RWPE1 (cell line): ENCODE results near the gene PANX2.
"Not testable (repeated sequence)": the region's sequence is repeated elsewhere in the genome, so short reads cannot be mapped to it uniquely, and the experiment has no call there.

Experiments used
- CTCF ChIA-PET: fragments of 350-600 bp; sonication (Branson Sonifier 250); formaldehyde crosslinking; extraction: SDS; loops from one replicate; lab custom pipeline; 2021; lab: Yijun Ruan, JAX
- POLR2A ChIA-PET: fragments of 400-600 bp; formaldehyde crosslinking; extraction: SDS; loops from one replicate; lab custom pipeline; 2020; ENCODE audit warnings: antibody characterized with exemption; ENCODE audit not compliant: low non-redundant PET; lab: Yijun Ruan, JAX
- DNase-seq: peaks from one replicate; pipeline ENCODE4 v3.0.0; 2012; ENCODE audit warnings: low spot score
- H3K27ac ChIP-seq: fragments of 450-650 bp; 2 replicates; pipeline ENCODE4 v1.5.1; 2017
- TF ChIP-seq, protein P1 (sequence below): fragments of 450-650 bp; conservative IDR thresholded peaks from 2 replicates; pipeline ENCODE4 v1.5.1; 2017; ENCODE audit warnings: low read depth, mild to moderate bottlenecking

The PANX2 gene

DNA sequence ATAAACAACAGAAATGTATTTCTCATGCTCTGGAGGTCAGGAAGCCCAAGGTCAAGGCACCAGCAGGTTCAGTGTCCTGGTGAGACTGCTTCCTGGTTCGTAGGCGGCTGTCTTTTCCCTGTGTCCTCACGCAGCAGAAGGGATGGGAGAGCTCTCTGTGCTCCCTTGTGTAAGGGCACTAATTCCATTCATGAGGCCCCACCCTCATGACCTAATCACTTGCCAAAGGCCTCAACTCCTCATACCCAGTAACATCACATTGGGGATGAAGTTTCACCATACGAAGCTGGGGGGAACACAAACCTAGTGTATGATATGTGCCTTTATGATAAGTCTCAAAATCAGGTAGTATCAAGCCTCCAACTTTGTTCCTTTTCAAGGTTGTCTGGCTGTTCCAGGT is 38.6 kb upstream of the PANX2 start:
- no peak overlapping the region for H3K27ac ChIP-seq
- DNase-seq = no peak
- POLR2A ChIA-PET = no interaction called here
- TF ChIP-seq, protein P1, sequence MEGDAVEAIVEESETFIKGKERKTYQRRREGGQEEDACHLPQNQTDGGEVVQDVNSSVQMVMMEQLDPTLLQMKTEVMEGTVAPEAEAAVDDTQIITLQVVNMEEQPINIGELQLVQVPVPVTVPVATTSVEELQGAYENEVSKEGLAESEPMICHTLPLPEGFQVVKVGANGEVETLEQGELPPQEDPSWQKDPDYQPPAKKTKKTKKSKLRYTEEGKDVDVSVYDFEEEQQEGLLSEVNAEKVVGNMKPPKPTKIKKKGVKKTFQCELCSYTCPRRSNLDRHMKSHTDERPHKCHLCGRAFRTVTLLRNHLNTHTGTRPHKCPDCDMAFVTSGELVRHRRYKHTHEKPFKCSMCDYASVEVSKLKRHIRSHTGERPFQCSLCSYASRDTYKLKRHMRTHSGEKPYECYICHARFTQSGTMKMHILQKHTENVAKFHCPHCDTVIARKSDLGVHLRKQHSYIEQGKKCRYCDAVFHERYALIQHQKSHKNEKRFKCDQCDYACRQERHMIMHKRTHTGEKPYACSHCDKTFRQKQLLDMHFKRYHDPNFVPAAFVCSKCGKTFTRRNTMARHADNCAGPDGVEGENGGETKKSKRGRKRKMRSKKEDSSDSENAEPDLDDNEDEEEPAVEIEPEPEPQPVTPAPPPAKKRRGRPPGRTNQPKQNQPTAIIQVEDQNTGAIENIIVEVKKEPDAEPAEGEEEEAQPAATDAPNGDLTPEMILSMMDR = no peak
- CTCF ChIA-PET = no interaction called here

DNA sequence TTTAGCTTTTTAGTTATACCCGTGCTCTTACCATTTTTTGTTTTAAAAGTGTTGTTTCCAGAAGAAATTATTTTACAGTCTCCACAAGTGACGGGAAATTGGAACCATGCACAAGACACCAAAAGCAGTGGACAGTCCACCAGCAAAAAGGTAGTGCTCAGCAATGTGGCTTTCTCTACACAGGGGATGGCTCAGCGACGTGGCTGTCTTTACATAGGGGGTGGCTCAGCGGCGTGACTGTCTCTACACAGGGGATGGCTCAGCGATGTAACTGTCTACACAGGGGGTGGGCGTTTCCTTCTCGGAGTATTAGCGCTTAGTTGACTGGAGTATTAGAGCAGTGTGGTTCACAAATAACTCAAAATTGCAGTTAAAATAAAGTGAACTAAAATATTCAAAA is 36.0 kb upstream of the PANX2 start:
- no peak overlapping the region for H3K27ac ChIP-seq
- TF ChIP-seq, protein P1 = no peak
- ChIA-PET CTCF (no interaction called here), POLR2A (no interaction called here)
- no peak for DNase-seq

DNA sequence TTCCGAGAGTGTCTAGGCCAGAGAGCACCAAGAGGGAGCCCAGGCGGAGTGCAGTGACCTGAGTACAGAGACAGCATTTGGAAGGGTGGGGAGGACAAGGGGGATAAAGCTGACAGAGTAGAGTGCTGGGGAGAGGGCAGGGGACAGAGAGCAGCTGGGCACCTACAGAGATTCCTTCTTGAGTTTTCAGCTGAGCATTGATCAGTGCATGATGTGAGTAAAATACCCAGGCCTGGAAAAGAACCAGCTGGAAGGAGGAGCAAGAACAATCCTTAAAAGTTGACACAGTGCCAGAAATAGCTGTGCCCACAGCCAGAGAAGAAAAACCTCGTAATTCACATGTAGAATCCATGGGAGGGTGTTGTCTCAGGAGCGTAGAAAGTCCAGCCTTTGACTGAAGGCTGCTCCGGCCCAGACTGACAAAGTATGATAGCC is 33.9 kb upstream of the PANX2 start:
- POLR2A ChIA-PET = no interaction called here
- TF ChIP-seq, protein P1 = no peak
- no peak for DNase-seq
- CTCF ChIA-PET = no interaction called here
- H3K27ac ChIP-seq = no peak overlapping the region

DNA sequence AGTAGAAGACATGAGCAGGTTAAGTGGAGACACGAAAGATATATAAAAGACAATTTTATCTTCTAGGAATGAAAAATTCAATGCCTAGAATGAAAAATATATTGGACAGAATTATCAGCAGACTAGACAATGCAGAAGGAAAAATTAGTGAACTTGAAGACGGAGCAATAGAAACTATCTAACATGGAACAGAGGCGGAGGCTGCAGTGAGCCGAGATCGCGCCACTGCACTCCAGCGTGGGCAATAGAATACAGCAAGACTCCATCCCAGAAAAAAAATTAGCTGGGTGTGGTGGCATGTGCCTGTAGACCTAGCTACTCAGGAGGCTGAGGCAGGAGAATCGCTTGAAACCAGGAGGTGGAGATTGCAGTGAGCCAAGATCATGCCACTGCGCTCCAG is 33.3 kb upstream of the PANX2 start:
- CTCF ChIA-PET, DNase-seq, POLR2A ChIA-PET: not testable (repeated sequence)

DNA sequence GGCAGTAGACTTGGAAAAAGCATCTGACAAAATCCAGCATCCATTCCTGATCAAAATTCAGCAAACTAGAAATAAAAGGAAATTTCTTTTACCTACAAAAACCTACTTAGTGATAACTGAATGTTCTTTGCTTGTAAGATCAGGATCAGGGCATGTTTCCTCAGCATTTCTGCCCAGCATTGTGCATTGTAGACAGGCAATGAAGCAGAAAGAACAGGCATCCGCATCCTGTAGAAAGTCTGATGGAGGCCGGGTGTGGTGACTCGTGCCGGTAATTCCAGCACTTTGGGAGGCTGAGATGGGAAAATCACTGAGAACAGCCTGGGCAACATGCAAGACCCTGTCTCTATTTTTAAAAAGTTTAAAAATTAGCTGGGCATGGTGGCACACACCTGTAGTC is 32.5 kb upstream of the PANX2 start:
- ChIA-PET CTCF (interaction anchor here (1.0 kb wide), 1 partner anchor 8 kb away, joined by 6 read pairs; no protein-coding TSS in a partner anchor), POLR2A (no interaction called here)
- no peak overlapping the region for H3K27ac ChIP-seq
- no peak for DNase-seq
- TF ChIP-seq, protein P1 = no peak

More for the DNA sequence above, 33.3 kb upstream of the PANX2 start:
- not testable (repeated sequence) for H3K27ac ChIP-seq

DNA sequence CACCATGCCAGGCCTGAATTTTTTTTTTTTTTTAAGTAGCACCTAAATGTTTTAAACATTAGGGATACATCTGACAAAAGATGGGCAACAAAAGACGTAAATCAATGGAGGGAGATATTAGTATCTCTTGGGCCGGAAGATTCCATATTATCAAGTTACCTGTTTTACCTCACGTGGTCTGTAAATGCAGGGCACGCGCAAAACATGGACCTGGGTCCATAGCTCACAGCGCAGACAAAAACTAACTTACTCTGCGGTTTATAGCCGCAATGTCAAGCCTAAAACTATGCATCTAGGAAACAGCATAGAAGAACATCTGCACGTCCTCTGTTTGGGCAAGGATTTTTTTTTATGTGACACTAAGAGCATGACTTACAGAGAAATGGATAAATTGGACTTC is 31.5 kb upstream of the PANX2 start:
- no peak for DNase-seq
- ChIA-PET POLR2A (no interaction called here), CTCF (interaction anchor here (1.0 kb wide), 1 partner anchor 7 kb away, joined by 6 read pairs; no protein-coding TSS in a partner anchor)
- no peak overlapping the region for H3K27ac ChIP-seq
- TF ChIP-seq, protein P1 = no peak

DNA sequence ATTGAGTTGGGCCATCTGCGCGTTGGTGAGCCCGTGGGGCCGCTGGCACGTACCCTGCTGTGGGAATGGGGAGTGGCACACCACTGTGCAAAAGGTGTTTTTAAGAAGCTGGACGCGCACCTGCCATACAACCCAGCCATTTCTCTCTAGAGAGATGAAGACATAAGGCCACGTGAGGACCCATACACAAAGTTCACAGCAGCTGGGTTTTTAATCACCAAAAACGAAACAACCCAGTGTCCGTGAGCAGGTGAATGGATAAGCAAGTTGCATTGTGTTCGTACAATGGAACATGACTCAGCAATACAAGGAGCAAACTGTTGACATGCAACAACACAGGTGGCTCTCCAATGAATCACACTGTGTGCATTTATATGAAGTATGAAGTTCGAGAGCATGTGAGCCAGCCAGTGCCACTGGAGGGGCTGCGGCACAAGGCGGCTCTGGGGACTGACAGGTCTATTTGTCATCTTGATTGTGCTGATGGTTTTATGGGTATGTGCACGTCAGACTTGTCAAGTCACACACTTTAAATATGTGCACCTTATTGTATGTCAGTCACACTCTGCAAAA is 30.6 kb upstream of the PANX2 start:
- POLR2A ChIA-PET = no interaction called here
- CTCF ChIA-PET = no interaction called here
- no peak overlapping the region for H3K27ac ChIP-seq
- no peak for DNase-seq
- TF ChIP-seq, protein P1 = no peak
